ENCODE results near the gene MEF2A.

The MEF2A gene

GRCh38 chr15:99571299-99571698 lies 5.5 kb downstream of the MEF2A start:
- DNase-seq (ENCODE audit: low read depth): no peak
- H3K4me3 ChIP-seq (ENCODE audit: control insufficient read depth, low read depth, low read length): no peak overlapping the region
- no peak for TF ChIP-seq CTCF (IDR thresholded peaks at IDR 0.05; ENCODE audit: control insufficient read depth, insufficient read depth, low read depth, low read length, missing control alignments)

- no peak overlapping the region for H3K4me3 ChIP-seq (ENCODE audit: control insufficient read depth, low read depth, low read length)
- no peak for TF ChIP-seq CTCF (IDR thresholded peaks at IDR 0.05; ENCODE audit: control insufficient read depth, insufficient read depth, low read depth, low read length, missing control alignments)
- DNase-seq (ENCODE audit: low read depth): no peak
Observed at GRCh38 chr15:99574048-99574447, 8.3 kb downstream of the MEF2A start.

GRCh38 chr15:99574502-99574901 lies 8.7 kb downstream of the MEF2A start:
- no peak for TF ChIP-seq CTCF (IDR thresholded peaks at IDR 0.05; ENCODE audit: control insufficient read depth, insufficient read depth, low read depth, low read length, missing control alignments)
- no peak for DNase-seq (ENCODE audit: low read depth)
- H3K4me3 ChIP-seq (ENCODE audit: control insufficient read depth, low read depth, low read length): no peak overlapping the region

GRCh38 chr15:99578809-99579208 lies 13.0 kb downstream of the MEF2A start:
- no peak for TF ChIP-seq CTCF (IDR thresholded peaks at IDR 0.05; ENCODE audit: control insufficient read depth, insufficient read depth, low read depth, low read length, missing control alignments)
- no peak overlapping the region for H3K4me3 ChIP-seq (ENCODE audit: control insufficient read depth, low read depth, low read length)
- DNase-seq (ENCODE audit: low read depth): no peak

GRCh38 chr15:99580076-99580475 lies 14.3 kb downstream of the MEF2A start:
- H3K4me3 ChIP-seq (ENCODE audit: control insufficient read depth, low read depth, low read length): no peak overlapping the region
- DNase-seq (ENCODE audit: low read depth): no peak
- TF ChIP-seq CTCF (IDR thresholded peaks at IDR 0.05; ENCODE audit: control insufficient read depth, insufficient read depth, low read depth, low read length, missing control alignments): no peak

- no peak for DNase-seq (ENCODE audit: low read depth)
- H3K4me3 ChIP-seq (ENCODE audit: control insufficient read depth, low read depth, low read length): no peak overlapping the region
- TF ChIP-seq CTCF (IDR thresholded peaks at IDR 0.05; ENCODE audit: control insufficient read depth, insufficient read depth, low read depth, low read length, missing control alignments): no peak
Observed at GRCh38 chr15:99582508-99582960, 16.8 kb downstream of the MEF2A start.

GRCh38 chr15:99584081-99584600 lies 18.4 kb downstream of the MEF2A start:
- TF ChIP-seq CTCF (IDR thresholded peaks at IDR 0.05; ENCODE audit: control insufficient read depth, insufficient read depth, low read depth, low read length, missing control alignments): no peak
- no peak overlapping the region for H3K4me3 ChIP-seq (ENCODE audit: control insufficient read depth, low read depth, low read length)
- no peak for DNase-seq (ENCODE audit: low read depth)

Data from AG09309 (cell line).